ENCODE data around the gene EP300.
"Not testable (repeated sequence)": the region's sequence is repeated elsewhere in the genome, so short reads cannot be mapped to it uniquely, and the experiment has no call there.

GRCh38 chr22:41066341-41066740, 26.1 kb upstream of the EP300 start:
- not testable (repeated sequence) for TF ChIP-seq POLR2A, CTCF (IDR thresholded peaks at IDR 0.05)
